ENCODE results near the gene SDHAF2.
A peak's percentile ranks its signal among the peaks of the same experiment; 100 is the strongest.
"Not testable (repeated sequence)": the region's sequence is repeated elsewhere in the genome, so short reads cannot be mapped to it uniquely, and the experiment has no call there.

SDHAF2 gene

DNA sequence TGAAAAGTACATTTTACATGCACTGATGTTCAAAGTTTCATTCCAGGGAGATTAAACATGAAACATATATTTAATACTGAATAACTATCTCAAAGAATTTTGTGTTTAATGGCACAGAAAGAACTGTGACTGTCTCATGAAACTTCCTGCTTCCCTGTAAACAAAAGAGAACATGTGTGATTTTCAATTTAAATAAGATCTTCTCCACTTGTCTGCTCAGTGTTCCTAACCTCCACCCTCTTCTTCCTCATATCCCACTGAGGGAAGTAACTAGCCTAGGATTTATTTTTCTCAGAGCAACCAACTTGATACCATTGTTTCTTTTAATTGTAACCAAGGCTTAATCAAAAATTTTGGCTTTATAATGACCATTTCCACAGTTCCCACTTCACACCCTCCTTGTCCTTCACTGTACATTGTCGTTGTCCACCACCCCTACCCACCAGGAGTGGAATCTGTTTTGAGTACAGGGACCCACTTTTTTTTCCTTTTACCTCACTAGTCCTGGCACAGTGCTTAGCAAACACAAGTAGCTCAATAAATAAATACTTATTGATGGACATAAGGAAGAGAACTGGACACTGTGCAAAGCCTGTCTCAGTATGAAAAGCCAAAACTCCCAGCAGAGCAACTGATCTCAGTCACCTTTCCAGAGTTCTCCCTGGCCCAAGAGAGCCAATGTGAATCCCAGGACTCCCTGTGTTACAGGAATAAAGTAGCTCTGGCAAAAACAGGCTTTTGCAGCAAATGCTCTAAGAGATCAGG lies 4.4 kb upstream of the SDHAF2 start:
- DNase-seq = no peak

- peak; percentile 7 to 58 for DNase-seq
Observed at GRCh38 chr11:61429346-61429690, 606 bp upstream of the SDHAF2 start.

DNA sequence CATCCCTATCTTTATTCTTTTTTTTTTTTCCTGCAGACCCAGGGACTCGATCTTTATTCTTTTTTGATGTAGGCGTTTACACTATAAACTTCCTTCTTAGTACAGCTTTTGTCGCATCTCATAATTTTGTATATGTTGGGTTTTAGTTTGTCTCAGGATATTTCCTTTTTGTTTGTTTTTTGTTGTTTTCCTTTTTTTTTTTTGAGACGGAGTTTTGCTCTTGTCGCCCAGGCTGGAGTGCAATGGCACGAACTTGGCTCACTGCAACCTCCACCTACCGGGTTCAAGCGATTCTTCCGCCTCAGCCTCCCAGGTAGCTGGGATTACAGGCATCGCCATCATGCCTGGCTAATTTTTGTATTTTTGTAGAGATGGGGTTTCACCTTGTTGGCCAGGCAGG lies 915 bp downstream of the SDHAF2 start:
- not testable (repeated sequence) for DNase-seq

- DNase-seq = no peak
Observed at GRCh38 chr11:61437496-61437895, 7.6 kb downstream of the SDHAF2 start.

- DNase-seq = no peak
Observed at GRCh38 chr11:61439615-61440014, 9.7 kb downstream of the SDHAF2 start.

GRCh38 chr11:61442616-61443015 lies 12.7 kb downstream of the SDHAF2 start:
- DNase-seq = no peak

- DNase-seq = no peak
Observed at GRCh38 chr11:61445516-61445915, 15.6 kb downstream of the SDHAF2 start.

- peak; percentile 57 to 96 for DNase-seq
Observed at GRCh38 chr11:61446211-61446651, 16.3 kb downstream of the SDHAF2 start.

GRCh38 chr11:61447601-61448551 lies 18.0 kb downstream of the SDHAF2 start:
- DNase-seq = no peak

DNA sequence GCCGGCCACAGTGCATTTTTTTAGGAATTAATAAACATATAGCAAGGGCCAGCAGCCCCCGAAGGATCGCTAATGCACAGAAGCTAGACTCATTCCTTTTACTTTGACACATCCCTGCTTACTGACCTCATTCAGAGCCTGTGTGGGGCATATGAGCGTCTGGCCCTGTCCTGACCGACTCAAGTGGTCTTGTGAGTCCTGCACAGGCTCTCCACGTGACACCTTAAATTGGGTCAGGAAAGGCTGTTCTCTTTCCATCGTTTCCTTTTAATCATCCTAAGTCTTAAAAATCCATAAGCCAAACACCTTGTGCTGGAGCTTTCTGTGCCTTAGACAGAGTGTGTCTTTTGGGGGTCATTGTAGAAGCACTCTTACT lies 18.6 kb downstream of the SDHAF2 start:
- DNase-seq = no peak

- DNase-seq = no peak
Observed at GRCh38 chr11:61452825-61453224, 22.9 kb downstream of the SDHAF2 start.

- DNase-seq = no peak
Observed at GRCh38 chr11:61453695-61454094, 23.8 kb downstream of the SDHAF2 start.

GRCh38 chr11:61454520-61454919 lies 24.6 kb downstream of the SDHAF2 start:
- no peak for DNase-seq

- DNase-seq = peak; percentile 69 to 83
Observed at GRCh38 chr11:61460474-61460881, 30.6 kb downstream of the SDHAF2 start.

DNA sequence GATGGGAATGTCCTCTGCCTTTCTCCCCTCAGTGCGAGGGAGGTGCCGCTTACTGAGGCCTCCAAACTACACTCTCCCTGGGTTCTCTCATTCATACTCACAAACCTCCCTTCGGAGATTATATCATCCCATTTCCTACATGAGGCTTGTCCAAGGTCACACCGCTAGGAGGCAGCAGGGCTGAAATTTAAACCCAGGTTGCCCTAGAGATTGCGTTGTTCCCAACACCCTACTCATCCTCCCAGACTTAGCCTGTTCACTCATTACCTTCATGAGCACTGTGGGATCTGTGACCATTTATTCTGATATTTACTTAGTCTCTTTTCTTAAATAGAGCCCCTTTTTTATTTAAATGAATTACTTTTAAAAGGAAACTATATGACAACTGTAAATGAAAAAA lies 31.1 kb downstream of the SDHAF2 start:
- no peak for DNase-seq

- DNase-seq = not testable (repeated sequence)
Observed at GRCh38 chr11:61467602-61468001, 37.7 kb downstream of the SDHAF2 start.

- no peak for DNase-seq
Observed at GRCh38 chr11:61468002-61468401, 38.1 kb downstream of the SDHAF2 start.

GRCh38 chr11:61472282-61472681 lies 42.4 kb downstream of the SDHAF2 start:
- no peak for DNase-seq

DNA sequence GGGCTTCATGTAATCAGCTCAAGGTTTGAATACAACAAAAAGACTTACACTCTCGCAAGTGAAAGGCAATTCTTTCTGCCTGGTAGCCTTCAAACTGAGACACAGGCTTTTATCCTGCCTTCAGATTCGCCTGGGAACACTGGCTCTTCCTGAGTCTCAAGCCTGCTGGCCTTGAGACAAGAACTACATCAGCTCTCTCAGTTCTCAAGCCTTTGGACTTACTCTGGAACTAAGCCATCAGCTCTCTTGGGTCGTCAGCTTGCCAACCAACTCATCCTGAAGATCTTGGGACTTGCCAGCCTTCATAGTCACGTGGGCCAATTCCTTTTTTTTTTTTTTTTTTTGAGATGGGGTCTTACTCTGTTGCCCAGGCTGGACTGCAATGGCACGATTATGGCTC lies 42.9 kb downstream of the SDHAF2 start:
- DNase-seq = no peak

DNA sequence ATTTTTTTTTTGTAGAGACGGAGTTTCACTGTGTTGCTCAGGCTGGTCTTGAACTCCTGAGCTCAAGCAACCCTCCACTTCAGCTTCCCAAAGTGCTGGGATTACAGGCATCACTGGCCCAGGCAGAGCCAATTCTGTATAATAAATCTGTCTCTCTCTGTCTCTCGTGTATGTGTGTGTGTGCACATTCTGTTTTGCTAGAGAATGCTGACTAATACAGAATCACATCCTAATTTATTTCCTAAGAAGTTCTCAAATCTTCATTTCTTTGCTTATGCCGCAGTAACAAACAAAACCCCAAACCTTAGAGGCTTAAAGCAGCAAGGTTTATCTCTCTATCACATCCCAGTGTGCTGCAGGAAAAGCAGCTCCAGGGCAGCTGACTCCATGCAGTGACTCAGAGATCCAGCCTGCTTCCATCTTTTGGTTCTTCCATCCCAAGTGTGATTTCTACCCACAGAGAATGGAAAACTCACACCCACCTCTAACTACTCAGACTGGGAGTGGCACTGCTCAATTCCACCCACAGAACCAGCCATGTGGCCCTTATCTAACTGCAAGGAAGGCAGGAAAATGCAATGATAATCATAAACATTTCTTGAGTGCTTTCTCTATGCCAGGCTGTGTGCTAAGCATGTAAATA lies 43.6 kb downstream of the SDHAF2 start:
- no peak for DNase-seq

DNA sequence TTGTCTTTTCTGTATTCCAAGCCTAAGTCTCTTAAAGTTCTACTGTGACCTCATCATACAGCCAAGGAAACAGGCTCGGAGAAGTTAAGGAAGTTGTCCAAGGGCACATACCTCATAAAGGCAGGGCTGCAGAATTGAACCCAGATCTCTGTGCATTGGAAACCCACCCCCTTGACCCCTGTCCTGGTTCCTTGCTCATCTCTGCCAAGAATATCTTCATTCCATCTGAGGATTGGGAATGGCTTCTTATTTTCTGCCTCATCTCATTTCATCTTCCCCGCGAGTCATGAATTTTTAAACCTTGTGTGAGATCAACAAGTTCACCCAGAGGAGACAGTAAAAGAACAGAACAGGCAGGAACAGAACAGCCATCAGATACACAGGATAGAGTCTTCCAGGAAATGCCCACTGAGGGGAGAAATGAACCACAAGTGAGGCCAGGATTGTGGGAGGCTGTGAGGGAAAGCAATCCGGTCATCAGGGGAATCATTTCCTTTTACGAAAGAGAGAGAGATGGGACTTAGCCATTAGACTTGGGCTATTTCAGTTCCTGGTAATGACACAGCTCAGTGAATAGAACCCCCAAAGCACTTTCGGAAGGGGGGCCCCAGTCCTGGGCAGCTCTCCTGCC lies 44.2 kb downstream of the SDHAF2 start:
- no peak for DNase-seq

GRCh38 chr11:61475433-61475832 lies 45.5 kb downstream of the SDHAF2 start:
- no peak for DNase-seq

DNA sequence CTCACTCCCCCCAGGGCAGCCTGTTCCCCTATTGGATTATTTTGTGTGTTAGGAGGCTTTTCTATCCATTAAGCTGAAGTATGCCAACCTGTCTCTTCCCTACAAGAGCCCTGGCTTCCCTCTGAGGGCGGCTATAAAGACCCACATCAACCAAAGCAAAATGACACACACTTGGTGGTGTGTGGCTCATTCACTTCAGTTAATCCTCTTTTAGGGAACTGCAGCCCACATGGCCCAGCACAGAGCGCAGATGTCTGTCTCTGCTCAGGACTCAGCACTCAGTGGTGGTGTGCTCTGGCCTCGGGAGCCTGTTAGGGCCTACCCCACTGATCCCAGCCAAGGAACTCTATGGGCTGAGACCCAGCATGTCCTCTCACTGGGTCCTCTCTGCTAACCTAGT lies 46.4 kb downstream of the SDHAF2 start:
- peak; percentile 43 to 77 for DNase-seq

All from NCI-H524 (cell line).